GM21786 (cell line): ENCODE measurements around the gene NRN1.
A peak's percentile ranks its signal among the peaks of the same experiment; 100 is the strongest.
"Not testable (repeated sequence)": the region's sequence is repeated elsewhere in the genome, so short reads cannot be mapped to it uniquely, and the experiment has no call there.

Experiments used
- ATAC-seq: cut with Tn5 transposase; IDR thresholded peaks from one replicate; pipeline ENCODE4 v1.9.1; 2021; ENCODE audit not compliant: unreplicated experiment

Gene NRN1, protein sequence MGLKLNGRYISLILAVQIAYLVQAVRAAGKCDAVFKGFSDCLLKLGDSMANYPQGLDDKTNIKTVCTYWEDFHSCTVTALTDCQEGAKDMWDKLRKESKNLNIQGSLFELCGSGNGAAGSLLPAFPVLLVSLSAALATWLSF

DNA sequence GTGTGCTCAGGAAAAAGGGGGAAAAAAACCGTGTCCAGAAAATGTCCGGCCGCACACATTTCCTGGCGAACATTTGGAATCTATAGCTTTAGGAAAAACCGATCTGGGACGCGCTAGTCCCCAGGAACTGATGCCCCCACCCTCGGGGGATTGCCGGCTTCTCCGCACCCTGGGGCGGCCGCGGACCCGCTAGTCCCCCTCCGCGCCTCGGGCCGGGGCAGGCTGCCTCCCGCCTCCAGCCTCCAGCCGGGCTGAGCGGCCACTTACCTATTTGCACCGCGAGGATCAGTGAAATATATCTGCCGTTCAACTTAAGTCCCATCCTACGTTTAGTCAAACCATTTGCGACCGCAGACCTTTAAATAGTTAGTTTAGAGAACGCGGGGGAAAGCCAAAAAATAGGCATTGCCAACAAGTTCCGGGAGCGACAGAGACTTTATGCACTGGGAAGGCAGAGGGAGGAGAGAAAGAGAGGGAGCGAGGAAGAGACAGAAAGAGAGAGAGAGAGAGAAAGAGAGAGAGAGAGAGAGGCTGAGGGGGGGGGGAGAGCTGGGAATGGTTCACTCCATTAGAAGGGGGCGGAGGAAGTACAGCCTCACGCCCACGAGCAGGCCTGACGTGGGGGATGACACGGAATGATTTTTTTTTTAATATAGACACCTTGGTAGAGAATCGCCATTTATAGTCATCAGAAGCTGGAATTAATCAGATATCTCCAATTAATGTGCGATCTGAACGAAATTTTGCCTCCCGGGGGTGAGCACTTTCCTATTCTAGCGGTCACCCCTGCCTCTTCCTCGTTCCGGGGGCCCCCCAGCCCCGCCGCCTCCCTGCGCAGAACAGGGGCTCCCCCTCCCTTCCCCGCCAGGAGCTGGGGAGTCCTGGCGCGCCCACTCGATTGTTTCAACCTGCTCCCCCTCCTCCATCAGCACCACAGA is at the start of gene NRN1:
NRN1 (minus strand) TSS at position 498 of the 938 bp plus-strand sequence; CDS start at position 322, 176 bp downstream.
- ATAC-seq: no peak

DNA sequence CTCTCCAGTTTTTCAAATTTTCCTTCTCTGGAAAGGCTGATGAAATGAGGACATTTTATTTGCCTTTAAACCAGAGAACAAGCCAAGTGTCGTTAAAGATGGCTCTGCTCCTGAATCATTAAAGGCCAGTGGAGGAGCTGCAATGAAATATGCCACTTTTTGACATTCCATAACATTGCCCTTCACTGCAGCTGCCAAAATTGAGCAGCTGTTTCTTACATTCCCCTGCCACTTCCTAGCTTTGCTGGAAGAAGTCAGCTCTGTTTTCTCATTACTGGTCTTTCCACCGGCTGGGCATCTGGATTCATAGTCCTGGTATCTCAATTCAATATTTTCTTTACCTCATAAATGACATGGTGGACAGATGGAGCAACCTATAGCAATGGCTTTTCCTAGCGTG is 45.5 kb upstream of the NRN1 start:
- no peak for ATAC-seq

DNA sequence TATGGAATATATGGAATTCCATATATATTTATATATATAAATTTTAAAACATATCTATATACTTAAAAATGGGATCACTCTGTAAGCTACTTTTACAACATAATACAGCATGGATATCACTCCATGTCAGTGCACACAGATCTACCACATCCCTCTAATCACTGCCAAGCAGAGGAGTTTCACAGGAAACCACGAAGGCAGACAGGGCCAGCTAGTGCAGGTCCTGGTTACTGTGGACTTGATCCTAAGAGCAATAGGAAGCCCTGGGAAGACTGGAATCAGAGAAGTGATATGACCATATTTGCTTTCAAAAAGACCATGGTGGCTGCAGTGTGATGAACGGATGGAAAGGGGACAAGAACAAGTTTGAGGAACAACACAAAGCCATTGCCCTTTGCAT is 40.0 kb upstream of the NRN1 start:
- no peak for ATAC-seq

DNA sequence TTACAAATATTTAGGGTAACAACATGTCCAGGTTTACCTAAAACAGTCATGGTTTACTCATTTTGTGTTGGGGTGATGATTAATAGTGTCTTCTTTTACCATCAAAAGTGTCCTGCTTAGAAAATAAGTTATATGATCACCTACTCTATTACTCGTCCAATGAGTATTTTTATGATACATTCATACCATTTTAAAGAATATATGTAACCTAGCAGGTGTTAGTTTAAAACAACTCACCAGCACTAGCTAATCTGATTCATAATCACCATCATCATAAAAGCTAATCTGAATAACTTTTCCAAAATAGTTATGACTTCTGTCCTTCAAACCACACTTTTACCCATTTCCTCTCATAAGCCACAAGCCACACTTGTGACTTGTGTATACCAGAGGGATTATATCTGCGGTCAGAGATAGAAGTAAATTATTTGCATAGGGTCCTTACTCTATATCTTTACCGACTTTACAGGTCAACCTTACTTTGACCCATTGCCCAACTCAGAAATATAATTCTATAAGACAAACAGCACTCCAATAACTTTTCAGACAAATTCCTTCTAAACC is 33.3 kb upstream of the NRN1 start:
- ATAC-seq: no peak

DNA sequence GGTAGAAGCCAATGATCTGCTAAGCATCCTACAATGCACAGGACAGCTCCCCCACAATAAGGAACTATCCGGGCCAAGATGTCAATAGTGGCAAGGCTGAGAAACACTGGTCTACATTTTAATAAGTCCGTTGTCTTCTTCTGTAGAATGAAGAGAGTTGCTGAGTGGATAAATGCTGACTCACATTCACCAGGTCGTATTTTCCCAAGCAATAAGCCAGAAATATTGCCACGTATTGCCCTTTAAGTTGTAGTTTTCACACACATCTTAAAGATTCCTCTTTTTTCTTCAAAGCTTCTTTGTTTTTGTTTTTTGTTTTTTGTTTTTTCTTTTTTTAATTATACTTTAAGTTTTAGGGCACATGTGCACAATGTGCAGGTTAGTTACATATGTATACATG is 30.5 kb upstream of the NRN1 start:
- ATAC-seq: no peak

DNA sequence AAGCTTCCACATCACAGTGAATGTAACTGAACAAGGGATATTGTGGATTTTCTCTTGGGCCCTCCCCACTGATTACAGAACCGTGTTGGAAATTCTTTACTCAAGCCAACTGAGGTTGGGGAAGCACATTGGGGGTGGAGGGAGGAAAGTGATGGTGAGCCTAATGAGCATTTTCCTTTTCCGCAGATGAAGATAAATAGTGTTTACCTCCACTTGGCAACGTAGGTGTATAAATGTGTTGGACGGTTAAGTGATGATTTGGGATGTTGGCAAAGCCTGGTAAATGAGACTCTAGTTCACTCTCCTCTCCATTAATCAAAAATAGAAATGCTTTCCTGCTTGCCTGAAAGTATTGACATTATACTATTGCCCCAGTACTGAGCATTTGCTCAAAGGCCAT is 27.1 kb upstream of the NRN1 start:
- ATAC-seq: no peak

DNA sequence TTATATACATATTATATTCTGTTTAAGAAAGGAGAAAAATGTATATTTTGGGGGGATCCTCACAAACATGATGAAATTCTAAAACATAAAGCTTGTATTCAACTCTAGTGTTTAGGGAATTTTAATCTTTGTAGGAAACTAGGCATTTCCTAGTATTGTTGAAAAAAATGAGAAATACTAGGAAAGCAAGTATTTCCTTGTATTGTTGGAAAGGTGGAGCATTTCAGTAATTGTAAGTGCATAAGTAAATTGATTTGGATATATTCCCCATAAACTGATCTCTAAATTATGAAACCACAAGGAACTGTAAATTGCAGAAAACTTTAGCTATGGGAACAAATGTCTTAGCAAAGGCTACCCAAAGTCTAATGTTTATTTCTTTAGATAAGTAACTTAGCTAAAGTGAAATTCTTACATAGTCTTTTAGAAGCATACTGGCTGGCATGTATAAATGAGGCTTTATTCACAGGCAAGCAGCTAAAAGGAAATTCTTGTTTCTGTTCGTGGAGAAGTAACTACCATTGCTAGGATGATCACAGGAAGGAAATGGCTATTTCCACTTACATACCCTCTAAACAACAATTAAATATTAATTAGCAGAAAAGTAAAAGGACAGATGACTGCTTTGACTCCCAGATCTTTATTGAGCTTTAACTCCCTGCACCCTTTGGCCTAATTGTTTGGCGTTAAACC is 19.9 kb upstream of the NRN1 start:
- ATAC-seq: no peak

DNA sequence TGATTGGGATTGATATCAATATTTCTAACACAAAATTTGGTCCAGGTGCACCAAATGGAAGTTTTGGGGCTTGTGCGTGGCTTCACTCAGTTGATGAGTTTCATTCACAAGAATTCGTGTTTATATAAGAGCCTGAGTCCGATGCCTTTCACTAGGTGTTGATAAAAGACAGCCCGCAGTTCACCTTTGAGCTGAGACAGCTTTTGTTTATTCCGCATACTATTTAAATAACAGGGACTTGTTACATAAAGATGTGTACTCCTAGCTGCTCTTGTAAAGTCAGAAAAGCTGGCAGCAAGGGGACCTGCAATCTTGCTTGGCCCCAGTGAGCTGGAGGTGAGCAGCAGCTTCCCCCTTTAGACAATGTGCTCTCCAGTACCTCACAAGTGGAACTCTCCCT is 19.0 kb upstream of the NRN1 start:
- no peak for ATAC-seq

DNA sequence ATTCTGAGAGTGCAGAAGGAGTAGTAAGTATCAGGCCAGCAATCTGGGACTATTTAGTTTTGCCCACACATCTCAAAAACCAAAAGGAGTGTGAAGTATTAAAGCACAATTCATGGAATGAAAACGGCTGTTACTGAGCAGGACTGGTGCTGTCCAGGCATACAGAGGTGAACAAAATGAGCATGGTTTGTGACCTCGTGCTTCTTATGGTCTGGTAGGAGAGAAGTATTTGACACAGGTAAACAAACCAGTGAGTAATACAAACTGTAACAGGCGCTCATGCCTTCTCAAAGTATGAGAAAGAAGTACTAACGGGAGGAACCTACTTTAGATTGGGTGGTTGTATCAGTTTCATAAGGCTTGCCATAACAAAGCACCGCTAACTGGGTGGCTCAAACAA is 17.5 kb upstream of the NRN1 start:
- ATAC-seq: no peak

DNA sequence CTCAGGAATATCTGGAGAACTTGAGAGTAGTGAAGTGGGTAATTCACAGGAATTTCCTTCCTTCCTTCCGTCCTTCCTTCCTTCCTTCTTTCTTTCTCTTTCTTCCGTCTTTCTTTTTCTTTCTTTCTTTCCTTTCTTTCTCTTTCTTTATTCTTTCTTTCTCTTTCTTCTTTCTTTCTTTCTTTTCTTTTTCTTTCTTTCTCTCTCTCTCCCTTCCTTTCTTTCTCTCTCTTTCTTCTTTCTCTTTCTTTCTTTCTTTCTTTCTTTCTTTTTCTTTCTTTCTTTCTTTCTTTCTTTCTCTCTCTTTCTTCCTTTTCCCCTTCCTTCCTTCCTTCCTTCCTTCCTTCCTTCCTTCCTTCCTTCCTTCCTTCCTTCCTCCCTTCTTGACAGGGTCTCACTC is 16.1 kb upstream of the NRN1 start:
- ATAC-seq: not testable (repeated sequence)

DNA sequence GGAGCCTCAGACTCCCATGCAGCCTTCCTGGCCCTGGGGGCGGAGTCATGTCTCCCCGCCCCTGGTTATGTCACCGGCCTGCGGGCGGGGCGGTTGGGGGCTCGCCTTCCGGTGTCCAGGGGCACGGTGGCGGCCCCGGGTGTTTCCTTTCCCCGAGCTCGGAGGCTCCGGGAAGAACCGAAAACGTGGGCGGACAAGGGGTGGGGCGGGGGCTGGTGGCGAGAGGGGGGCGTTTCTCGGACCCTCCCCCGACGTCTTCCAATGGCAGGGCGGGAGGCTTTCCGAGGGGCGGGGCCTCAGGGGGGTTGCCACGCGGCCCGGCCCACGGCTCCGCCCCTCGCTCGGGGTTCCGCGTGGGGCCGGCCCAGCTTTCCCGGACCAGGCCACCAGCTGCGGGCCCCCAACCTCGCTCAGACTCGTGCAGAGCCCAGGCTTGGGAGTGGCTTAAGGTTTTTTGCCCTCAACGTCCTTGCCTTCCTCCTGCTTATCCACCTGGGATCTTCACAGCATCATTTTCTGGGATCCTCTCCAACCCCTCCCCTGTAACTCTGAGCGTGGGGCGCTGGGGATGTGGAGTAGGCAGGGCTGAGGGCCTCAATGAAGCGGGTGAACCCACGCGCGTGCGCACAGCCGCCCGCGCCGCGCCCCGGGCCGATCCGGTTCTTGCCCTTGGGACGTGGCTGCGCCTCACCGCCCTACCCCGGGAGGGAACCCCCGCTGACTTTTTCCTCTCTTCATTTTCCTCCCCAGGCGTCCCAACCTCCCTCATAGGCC is 2.1 kb upstream of the NRN1 start:
- ATAC-seq: peak; percentile 63

DNA sequence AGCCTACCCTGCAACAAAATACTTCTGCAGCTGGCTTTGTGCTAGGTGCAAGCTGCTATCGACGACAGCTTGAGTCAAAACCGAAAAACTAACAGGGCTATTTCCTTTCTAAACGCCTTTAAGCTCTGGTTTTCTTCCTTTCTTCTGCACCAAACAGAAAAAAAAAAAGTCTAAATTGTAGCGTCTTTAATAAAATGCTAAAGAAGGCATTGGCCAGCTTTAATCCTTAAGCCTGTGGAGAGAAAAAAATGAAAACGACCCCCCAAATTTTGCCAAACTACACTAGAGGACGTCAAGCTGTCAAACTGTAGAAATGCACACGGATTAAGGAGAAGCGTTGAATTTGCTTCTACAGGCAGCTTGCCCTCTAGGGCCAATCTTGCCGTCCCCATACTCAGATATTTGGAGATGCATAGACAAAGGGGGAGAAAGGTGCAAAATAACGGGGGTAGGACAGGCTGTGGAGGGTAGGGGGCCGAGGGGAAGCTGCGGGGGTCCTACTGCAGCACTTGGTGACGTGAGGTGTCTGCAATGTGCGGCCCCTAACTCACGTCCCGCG is 1.4 kb upstream of the NRN1 start:
- no peak for ATAC-seq

DNA sequence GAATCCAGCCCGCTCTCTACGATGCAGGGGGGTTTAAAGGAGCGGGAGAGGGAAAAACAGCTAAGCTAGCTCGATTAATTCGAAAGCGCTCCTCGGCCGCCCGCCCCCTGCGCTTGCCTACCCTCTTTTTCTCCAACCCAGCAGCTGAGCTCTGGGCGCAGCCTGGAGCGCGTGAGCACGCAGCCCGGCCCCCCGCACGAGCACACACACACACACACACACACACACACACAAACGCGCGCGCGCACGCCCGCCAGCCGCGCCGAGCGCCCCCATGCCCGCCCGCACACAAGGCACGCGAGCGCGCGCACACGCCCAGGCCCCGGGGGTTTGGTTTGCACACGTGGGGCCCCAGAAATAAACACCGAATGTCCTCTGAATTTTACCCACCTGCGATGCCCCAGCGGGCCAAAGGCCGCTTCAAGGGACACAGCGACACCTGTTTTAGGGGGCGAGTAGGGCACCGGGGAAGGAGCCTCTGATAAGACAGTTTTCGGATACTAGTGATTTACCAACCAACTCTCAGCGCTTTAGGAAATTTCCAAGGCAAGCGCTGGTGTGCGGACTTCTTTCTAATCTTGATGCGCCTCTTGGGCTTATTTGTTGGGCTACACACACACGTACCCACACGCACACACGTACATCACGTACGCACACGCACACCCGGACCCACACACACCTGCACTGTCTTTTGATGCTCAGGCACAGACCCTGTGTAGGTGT is 802 bp upstream of the NRN1 start:
- no peak for ATAC-seq

DNA sequence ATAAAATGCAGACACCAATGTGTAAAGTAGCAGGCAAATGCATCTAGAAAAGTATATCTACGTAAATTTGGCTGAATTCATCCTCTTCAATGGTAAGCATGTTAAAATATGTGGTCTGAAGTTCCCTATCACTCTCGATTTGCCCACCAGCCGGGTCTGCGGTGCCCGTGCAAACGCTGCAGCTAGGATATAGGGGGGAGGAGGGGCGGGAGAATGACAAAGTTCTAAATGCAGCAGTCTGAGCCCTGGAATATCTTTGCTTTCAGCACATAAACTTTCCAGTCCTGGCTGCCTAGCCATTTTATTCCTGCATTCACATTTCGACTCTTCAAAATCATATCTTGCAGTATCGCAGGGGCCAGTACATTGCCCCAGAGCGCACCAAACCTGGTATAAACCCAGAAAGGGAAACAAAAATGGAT is 708 bp downstream of the NRN1 start:
- ATAC-seq: no peak

DNA sequence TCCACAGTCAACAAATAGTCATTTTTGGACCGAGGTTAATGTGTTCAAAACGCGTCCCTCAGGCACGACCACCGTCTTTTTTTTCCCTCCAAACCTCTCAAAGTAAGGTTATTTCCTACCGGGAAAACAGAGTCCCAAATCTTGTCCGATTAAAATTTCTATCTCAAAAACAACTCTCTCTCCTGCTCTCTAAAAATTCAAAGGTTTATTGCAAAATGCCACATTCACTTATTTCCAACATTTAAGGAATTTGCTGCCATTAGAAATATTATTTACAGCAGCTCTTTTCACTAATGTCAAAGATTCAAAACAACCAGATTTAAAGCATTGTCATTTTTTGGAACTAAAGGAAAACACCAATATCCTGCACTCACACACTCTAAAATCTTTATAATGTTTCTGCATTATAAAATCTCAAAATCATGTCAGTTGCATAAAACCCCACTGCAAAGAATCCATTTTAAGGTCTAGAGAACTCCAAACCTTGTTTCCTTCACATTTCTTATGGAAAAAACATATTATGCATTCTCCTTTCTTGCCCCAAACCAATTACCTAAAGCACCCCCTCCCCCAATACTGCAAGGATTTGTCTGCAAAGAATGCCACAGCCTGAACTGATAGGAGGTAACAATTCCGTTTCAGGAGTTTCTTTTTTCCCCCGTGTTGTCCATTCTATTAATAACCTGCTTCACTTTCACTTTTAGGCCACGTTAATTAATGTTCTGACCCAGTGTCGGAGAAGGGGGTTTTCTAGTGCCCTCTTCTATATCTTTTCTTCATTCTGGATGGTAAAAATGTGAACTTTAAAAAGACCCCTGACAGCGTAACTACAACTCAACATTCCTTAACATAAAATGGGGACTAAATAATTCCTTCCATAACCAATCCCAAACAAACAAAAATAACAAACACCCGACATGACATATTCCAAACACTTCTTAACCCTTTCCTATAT is 1.4 kb downstream of the NRN1 start:
- no peak for ATAC-seq

DNA sequence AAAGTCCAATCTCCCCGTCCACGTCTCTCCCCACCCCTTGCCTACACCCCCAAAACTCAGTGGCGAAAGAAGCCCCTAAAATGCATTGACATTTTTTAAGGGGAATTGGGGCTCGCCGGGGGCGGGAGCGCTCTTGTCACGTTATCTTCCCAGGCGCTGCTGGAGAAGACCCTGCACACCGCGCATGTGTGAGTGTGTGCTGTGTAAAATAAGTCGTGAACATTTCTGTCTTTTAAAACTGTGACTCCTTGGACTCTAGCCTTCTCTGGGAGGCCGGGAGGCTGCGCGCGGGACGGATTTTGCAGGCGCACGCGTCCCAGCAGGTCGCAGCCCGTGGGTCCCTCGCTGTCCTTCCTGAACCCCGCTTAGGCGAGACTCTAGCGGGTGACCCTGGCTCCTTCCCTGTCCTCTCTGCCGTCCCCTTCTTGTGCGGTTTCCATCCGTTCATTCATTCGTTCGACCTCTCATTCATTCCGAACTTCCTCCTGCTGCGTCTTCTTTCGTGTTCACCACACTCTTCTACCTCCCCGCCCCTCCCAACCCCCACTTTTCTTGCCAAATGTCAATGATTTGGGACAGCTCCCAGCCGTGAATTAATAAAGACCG is 2.2 kb downstream of the NRN1 start:
- no peak for ATAC-seq

DNA sequence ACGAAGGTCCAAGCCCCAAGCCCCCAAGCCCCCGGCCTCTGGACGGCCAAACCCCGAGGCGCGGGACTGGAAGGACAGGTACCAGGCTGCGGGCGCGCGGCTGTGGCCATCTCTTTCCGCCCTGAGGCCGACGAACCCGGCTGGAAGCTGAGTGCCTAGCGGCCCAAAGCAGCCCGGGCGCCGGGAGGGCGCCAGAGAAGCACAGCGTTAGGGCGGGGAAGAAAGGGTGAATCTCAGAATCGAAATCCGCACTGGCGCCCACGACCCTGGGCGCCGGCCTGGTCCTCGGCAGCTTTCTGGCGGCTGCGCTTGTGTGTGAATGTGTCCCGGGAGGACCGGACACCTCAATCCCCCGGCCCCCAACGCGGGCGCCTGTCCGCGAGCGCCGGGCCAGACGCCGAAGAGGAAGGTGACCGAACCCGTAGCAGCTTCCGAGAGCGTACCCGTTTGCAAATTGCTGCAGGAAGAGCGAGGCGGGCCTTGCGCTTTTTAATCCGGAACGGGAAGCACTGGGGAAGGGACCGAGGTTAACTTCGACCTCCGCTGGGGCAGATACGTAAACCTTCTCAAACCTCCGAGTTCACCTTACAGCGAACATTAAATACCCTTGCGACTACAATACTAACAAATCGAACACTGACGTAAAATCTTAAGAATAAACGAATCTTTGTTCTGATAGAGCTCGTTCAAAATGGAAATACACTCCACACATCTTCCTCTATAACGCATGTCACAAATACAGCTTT is 2.9 kb downstream of the NRN1 start:
- ATAC-seq: no peak
